ENCODE results near the gene SLC5A5.

Gene SLC5A5

DNA sequence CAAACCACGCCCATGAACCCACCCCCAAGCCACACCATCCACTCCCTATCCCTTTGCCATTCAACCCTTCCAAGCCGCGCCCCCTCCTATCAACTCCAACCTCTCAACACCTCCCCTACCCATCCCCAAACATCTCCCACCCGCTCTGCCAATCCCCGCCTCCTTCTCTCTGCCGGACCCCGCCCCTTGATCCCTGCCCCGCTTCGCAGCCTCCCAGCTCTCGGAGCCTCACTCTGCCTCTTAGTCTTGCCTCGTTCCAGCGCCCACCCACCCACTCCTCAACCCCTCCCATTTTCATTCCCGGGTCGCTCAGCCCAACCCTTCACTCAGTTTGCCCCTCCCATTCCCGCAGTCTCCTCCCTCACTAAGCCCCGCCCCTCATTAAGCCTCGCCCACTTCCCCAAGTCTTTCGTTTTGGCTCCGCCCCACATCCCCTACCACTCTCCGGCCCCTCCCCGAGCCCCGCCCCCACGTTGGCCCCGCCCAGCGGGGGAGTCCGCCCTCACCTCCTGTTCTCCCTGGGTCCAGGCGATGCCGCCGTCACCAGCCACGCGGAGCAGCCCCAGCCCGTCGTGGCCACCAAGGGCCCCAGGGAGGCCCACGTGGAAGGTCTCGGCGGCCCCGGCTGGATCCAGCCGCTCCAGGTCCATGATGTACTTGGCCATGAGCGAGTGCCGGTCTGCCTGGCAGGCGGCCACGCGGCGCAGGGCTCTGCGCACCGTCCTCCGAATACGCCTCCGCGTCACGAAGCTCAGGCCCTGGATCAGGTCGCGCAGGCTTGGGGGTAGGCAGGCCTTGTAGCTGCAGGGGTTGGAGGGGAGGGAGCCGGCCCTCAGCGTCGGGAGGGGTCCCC, 29.7 kb upstream of the SLC5A5 start:
- H3K4me3 Mint-ChIP-seq, result no peak overlapping the region
- H3K9me3 Mint-ChIP-seq, result no peaks in the 10 kb centered on the region
- peaks cover 97% of the 10 kb centered on the region for H3K36me3 Mint-ChIP-seq (ENCODE audit: low read depth)
- H3K27me3 Mint-ChIP-seq, result no peaks in the 10 kb centered on the region
- H3K27ac Mint-ChIP-seq, result no peak overlapping the region
- peak; percentile 80 for DNase-seq
- H3K4me1 Mint-ChIP-seq (ENCODE audit: low read depth), result peaks cover 50% of the 10 kb centered on the region

DNA sequence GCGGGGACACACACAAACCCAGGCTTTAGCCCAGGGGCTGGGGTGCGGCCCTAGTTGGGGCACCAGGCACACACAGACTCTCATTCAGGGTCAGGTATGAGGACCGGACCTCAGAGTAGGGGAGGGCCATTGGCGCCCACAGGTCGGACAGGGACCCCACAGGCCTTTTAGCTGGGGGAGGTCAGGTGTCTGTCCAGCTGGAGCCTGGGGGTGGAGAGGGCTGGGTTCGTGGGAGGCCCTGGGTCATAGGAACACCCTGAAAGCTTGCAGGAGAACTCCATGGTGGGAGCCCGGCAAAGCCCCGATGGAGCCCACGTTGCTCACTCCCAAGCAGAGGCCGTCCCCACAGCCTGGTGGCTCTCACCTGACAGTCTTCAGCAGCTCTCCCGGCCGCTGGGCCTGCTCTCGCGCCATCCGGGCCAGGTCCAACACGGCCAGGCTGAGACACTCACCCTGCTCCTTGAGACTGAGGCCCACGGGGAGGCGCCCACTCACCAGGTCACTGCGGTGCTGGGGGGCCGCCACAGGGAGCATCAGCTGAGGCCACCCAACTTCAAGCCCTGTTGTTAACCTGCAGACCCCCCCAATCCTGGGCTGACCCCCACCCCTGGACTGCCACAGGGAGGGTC, 29.0 kb upstream of the SLC5A5 start:
- Mint-ChIP-seq H3K9me3 (no peaks in the 10 kb centered on the region), H3K27ac (no peak overlapping the region), H3K27me3 (no peaks in the 10 kb centered on the region), H3K4me3 (no peak overlapping the region), H3K4me1 (ENCODE audit: low read depth) (peaks cover 50% of the 10 kb centered on the region), H3K36me3 (ENCODE audit: low read depth) (peaks cover 95% of the 10 kb centered on the region)
- no peak for DNase-seq

DNA sequence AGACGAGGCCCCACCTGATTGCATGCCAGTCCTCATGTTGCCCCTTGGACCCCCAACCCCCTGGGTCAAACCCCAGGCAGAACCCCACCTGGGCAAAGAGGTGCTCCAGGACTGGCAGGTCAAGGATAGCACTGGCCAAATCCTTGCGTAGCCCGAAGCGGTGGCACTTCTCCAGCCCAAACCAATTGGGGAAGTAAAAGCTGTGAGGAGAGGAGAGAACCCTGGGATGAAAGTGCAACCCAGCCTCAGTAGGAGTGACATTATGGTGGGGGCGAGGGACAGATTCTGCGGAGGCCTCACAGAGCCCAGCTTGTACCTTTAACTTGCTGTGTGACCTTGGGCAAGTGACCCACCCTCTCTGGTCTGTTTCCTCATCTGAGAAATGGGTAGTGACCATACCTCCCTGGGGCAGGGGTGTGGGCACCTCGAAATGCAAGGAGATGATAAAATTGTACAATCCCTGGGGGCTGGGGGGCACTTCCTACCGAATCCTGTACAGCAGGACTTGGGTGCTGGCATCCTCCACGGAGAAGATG, 28.4 kb upstream of the SLC5A5 start:
- peak overlapping the region; percentile 99 for H3K27ac Mint-ChIP-seq
- peaks cover 51% of the 10 kb centered on the region for H3K4me1 Mint-ChIP-seq (ENCODE audit: low read depth)
- no peaks in the 10 kb centered on the region for H3K27me3 Mint-ChIP-seq
- H3K36me3 Mint-ChIP-seq (ENCODE audit: low read depth), result peaks cover 90% of the 10 kb centered on the region
- no peak overlapping the region for H3K4me3 Mint-ChIP-seq
- no peak for DNase-seq
- H3K9me3 Mint-ChIP-seq, result no peaks in the 10 kb centered on the region

DNA sequence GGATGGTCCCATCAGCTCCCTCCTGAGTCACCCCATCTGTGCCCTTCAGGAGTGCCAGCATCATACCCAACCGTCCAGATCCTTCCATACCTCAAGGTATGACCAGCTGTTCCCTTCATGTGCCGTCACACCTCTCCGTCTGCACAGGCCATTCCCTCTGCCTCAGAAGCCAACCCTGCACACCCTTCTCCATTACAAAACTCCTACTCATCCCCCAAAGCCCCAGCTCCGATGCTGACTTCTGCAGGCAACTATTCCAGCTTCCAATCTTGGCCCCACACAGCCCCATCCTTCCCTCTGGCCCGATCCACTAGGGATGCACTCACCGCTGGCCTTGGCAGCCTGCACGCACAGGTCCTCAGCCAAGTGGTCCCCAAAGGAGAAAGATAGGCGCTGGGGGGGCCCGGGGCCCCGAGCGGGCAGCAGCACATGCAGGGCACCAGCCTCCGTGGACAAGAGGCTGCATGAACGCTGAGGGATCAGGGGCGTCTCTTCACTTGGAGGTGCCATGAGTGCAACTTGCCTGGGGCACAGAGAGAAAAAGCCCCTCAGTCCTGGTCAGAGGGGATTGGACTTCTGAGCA, 27.7 kb upstream of the SLC5A5 start:
- Mint-ChIP-seq H3K27me3 (no peaks in the 10 kb centered on the region), H3K9me3 (no peaks in the 10 kb centered on the region), H3K36me3 (ENCODE audit: low read depth) (peaks cover 83% of the 10 kb centered on the region), H3K4me1 (ENCODE audit: low read depth) (peaks cover 55% of the 10 kb centered on the region), H3K4me3 (peak overlapping the region; percentile 91), H3K27ac (peak overlapping the region; percentile 99)
- no peak for DNase-seq

DNA sequence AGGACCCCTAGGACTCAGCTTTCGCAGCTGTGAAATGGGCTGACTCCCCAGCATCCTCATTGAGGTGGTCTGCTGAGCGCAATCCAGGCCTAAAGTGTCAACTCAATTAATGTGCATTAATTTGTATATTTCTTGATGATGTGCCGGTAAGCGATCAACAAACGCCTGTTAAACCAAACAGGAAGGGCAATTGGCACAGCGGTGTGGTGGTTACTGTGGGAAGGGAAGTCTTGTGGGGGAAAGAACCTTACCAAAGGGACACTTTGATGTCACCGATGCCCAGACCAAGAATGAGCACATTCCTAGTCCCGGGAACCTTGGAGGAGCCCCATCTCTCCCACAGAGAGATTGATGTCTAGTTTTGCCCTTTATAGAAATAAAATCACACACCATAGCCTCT, 25.6 kb upstream of the SLC5A5 start:
- Mint-ChIP-seq H3K4me3 (peak overlapping the region; percentile 91), H3K4me1 (ENCODE audit: low read depth) (peaks cover 66% of the 10 kb centered on the region), H3K27ac (peak overlapping the region; percentile 99), H3K36me3 (ENCODE audit: low read depth) (peaks cover 62% of the 10 kb centered on the region), H3K9me3 (no peaks in the 10 kb centered on the region), H3K27me3 (no peaks in the 10 kb centered on the region)
- no peak for DNase-seq

DNA sequence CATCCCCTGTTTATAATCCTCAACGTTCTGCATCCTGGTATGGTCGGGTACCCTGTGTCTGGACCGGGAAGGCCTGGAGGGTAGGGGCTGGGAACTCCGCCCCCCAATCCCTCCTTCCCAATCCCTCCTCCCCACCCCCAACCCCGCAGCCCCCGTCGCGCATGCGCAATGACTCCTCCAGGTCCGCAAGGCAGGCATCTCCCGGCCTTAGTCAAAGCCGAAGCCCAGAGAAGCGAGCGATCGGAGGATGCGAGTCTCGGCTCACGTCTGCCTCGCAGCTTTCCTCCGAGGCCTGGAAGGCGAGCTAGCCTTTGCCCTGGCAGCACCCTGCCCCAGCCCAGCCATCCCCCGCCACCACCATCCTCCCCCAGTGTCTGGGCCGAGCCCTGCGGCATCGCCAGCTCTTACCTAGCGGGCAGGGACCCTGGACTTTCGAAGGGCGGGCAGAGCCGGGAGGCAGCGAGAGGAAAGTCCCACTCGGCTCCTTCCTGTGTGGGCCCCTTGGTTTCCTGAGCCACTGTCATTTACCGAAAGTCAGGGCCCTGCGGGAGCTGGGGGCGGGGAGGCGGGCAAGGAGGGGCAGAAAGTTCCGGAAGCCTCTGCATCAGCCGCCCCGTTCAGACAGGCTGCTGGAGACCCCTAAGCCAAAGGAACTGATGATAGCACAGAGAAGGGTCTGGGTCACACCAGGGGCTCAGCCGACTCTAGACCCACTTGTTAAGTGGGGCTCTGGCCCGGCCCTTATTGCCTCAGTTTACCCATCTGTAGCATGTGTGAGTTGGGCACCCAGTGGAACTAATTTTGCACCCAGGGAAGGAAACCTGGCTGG, 24.0 kb upstream of the SLC5A5 start, which contains the start of gene JAK3:
JAK3 (minus strand) TSS at position 445 of the 829 bp plus-strand sequence. CDS start 3,565 bp downstream, outside the sequence.
- H3K27me3 Mint-ChIP-seq, result no peaks in the 10 kb centered on the region
- H3K4me1 Mint-ChIP-seq (ENCODE audit: low read depth), result peaks cover 73% of the 10 kb centered on the region
- H3K9me3 Mint-ChIP-seq, result no peaks in the 10 kb centered on the region
- DNase-seq, result peak; percentile 93
- H3K4me3 Mint-ChIP-seq, result peak within 1 kb of the TSS; percentile 91
- peaks cover 48% of the 10 kb centered on the region for H3K36me3 Mint-ChIP-seq (ENCODE audit: low read depth)
- peak within 1 kb of the TSS; percentile 99 for H3K27ac Mint-ChIP-seq

DNA sequence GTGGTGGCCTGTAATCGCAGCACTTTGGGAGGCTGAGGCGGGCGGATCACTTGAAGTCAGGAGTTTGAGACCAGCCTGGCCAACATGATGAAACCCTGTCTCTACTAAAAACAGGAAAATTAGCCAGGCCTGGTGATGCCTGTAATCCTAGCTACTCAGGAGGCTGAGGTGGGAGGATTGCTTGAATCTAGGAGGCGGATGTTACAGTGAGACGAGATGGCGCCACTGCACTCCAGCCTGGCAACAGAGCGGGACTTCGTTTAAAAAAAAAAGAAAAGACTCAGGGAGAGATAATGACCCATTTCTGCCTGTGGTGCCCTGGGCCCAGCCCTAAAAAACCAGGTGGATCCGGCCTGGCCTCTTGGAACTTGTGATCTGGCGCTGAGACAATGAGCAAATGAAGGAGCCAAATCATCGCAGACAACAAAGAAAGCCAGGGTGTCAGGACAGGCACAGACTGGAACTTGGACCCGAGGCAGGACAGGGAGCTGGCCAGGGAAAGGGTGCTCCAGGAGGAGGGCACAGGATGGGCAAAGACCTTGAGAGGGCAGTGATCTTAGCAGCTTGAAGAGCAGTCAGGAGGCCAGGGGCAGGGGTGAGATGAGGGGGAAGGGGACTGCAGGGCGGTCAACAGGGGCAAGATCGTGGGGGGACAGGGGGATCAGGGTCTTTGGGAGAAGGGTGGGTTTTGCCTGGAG, 23.0 kb upstream of the SLC5A5 start:
- H3K4me1 Mint-ChIP-seq (ENCODE audit: low read depth), result peaks cover 66% of the 10 kb centered on the region
- no peaks in the 10 kb centered on the region for H3K27me3 Mint-ChIP-seq
- peak overlapping the region; percentile 99 for H3K27ac Mint-ChIP-seq
- H3K9me3 Mint-ChIP-seq, result no peaks in the 10 kb centered on the region
- peak overlapping the region; percentile 91 for H3K4me3 Mint-ChIP-seq
- DNase-seq, result no peak
- peaks cover 38% of the 10 kb centered on the region for H3K36me3 Mint-ChIP-seq (ENCODE audit: low read depth)

DNA sequence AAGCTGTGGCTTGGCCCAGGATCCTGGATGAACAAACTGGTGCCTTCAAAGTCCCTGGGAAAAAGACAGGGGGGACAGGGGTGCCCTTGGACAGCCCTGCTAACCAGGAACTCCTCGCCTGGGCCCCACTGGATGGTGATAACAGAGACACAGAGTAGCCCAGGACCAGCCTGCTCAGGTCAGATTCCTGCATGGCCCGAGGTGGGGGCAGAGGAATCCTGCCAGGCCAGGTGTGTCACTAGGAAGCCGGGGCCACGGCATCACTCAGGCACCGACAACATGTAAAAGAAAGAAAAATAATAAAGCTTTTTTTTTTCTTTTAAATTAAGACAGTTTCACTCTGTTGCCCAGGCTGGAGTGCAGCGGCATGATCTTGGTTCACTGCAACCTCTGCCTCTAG, 17.7 kb upstream of the SLC5A5 start:
- no peak for DNase-seq
- peaks cover 33% of the 10 kb centered on the region for H3K4me1 Mint-ChIP-seq (ENCODE audit: low read depth)
- H3K4me3 Mint-ChIP-seq, result no peak overlapping the region
- no peaks in the 10 kb centered on the region for H3K9me3 Mint-ChIP-seq
- no peaks in the 10 kb centered on the region for H3K36me3 Mint-ChIP-seq (ENCODE audit: low read depth)
- no peaks in the 10 kb centered on the region for H3K27me3 Mint-ChIP-seq
- H3K27ac Mint-ChIP-seq, result no peak overlapping the region

DNA sequence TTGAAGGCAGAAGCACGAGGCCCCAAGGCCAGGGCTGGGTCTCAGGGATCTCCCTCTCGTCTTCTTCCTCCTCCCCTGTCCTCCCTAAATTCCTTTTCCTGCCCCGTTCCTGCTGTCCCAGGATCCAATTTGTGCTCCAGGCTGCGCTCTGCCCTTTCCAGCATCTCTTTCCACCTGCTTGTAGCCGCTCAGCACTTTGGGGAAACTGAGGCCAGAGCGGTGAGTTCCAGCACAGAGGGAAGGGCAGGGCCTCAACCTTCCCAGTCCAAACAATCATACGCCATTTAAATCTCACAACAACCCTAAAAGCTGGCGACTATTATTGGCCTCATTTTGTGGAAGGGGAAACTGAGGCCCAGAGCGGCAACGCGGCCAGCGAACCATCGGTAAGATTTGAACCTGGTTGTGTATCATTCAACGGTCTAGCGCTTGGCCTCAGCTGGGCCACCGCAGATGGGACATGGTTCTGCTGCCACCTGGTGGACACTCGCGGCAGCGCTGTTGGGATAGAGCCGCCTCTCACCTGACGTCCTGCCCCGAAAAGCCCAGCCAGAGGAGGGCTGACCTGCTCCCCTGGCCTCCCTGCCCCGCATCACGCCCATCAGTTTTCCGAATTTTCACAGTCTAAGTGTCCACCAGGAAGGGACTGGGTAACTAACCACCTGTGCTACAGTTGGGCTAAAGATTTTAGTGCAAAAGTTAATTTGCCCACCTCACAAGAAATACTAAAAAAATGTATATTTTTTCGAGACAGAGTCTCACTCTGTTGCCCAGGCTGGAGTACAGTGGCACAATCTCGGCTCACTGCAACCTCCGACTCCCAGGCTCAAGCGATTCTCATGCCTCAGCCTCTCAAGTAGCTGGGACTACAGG, 16.2 kb upstream of the SLC5A5 start:
- H3K4me1 Mint-ChIP-seq (ENCODE audit: low read depth), result peaks cover 22% of the 10 kb centered on the region
- no peak overlapping the region for H3K4me3 Mint-ChIP-seq
- DNase-seq, result peak; percentile 97
- no peaks in the 10 kb centered on the region for H3K27me3 Mint-ChIP-seq
- no peak overlapping the region for H3K27ac Mint-ChIP-seq
- no peaks in the 10 kb centered on the region for H3K9me3 Mint-ChIP-seq
- H3K36me3 Mint-ChIP-seq (ENCODE audit: low read depth), result peaks cover 10% of the 10 kb centered on the region

DNA sequence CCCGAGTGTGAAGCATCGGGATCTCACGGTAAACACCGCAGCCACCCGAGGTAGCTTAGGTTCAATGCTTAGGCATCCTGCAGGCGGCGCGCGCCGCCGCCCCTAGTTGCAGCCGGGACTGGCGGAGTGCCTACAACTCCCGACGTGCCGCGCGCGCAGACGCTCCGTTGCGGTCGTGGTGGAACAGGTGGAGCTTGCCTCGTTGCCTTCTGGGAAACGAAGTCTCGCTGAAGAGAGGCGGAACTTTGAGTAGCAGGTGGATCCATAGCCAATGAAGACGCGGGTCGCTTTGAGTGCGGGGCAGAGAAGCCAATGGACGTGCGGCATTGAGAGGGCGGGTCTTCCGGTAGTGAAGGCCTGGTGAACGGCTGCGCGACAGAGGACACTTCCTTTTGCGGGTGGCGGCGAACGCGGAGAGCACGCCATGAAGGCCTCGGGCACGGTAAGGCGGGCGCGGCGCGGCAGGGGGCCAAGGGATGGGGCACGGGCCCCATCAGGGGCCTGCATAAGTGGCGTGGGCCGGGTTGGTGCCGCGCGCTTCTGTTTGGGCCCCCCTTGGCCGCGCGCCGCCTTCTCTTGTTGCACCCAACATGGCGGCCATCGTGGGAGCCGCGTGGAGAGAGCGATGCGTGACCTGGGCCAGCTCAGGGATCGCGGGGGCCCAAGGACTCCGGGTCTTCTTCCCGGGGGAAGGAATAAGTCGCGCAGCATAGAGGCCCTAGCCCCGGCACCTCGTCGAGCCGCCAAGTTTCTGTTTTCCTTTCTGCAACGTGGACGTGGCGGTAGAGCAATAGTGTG, 12.0 kb upstream of the SLC5A5 start, which contains the start of gene RPL18A:
RPL18A (plus strand) TSS at position 378 of the 798 bp plus-strand sequence; CDS start at position 425, 47 bp downstream.
- H3K27me3 Mint-ChIP-seq, result no peaks in the 10 kb centered on the region
- H3K9me3 Mint-ChIP-seq, result no peaks in the 10 kb centered on the region
- H3K27ac Mint-ChIP-seq, result peak within 1 kb of the TSS; percentile 100
- DNase-seq, result peak; percentile 97
- peak within 1 kb of the TSS; percentile 95 for H3K4me3 Mint-ChIP-seq
- H3K4me1 Mint-ChIP-seq (ENCODE audit: low read depth), result peaks cover 40% of the 10 kb centered on the region
- peaks cover 52% of the 10 kb centered on the region for H3K36me3 Mint-ChIP-seq (ENCODE audit: low read depth)

DNA sequence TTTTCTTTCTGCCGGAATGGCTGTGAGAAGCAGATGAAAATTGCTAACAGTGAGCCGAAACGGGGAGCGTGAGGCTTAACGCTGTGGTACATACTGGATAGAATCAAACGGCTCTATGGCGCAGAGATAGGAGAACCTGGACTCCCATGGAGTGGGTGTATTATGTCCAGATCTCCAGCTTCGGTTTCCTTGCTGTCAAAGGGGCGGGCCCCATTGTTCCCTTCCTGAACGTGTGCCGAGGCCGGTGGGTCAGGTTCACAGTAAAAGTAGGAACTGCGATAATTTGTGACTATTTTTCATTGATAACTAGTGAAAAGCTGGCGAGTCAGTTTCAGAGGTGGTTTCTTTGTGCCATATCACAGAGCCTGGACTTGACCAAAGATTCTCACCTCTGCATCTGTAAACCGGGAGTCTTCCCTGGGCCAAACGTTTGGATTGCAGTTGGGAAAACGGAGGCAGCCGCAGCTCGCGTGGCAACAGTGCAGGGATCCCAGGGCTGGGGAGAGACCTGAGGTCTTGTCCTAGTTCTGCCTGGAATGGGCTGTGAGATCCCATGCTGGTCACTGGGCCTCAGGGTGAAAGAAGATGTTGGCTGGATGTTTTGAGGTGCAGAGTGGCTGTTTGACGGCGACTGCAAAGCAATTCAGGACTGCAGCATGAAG, 11.3 kb upstream of the SLC5A5 start:
- H3K27ac Mint-ChIP-seq, result peak overlapping the region; percentile 100
- no peak for DNase-seq
- H3K36me3 Mint-ChIP-seq (ENCODE audit: low read depth), result peaks cover 60% of the 10 kb centered on the region
- peak overlapping the region; percentile 95 for H3K4me3 Mint-ChIP-seq
- no peaks in the 10 kb centered on the region for H3K27me3 Mint-ChIP-seq
- H3K4me1 Mint-ChIP-seq (ENCODE audit: low read depth), result peaks cover 42% of the 10 kb centered on the region
- H3K9me3 Mint-ChIP-seq, result no peaks in the 10 kb centered on the region

DNA sequence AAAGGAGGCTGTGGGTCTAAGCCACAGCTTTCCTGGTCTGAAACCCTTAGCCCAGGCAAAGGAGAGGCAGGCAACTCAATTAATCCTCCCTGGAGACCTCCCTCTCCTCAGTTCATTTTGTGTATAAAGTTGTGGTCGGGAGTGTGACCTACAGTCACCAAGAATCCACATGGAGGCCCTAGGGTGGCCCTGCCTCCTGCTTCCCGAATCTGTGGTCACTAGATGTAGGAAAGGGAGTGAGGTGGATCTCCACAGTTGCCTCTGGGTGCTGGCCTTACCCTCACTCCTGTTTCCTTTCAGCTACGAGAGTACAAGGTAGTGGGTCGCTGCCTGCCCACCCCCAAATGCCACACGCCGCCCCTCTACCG, 10.8 kb upstream of the SLC5A5 start:
- Mint-ChIP-seq H3K27ac (peak overlapping the region; percentile 100), H3K4me1 (ENCODE audit: low read depth) (peaks cover 40% of the 10 kb centered on the region), H3K9me3 (no peaks in the 10 kb centered on the region), H3K36me3 (ENCODE audit: low read depth) (peaks cover 64% of the 10 kb centered on the region), H3K27me3 (no peaks in the 10 kb centered on the region), H3K4me3 (peak overlapping the region; percentile 95)
- DNase-seq, result peak; percentile 62
